PC-3 (cell line): ENCODE results near the gene PDCD1LG2. TPM values are rescaled to one million over a fixed set of nuclear protein-coding genes. Genes with fewer than 3 reads are reported as not detected.

Experiments
- ATAC-seq: fragments of 200-7000 bp; cut with Tn5 transposase; 2 replicates; pipeline ENCODE4 v1.9.1; 2020; ENCODE audit warnings: mild to moderate bottlenecking, moderate library complexity
- BruUV-seq: library from RNA; stranded (reverse); fragments of 400-500 nt; replicated peaks from 2 replicates; lab custom pipeline; 2021; lab: Mats Ljungman, UMichigan
- CTCF ChIA-PET: fragments of 300-600 bp; sonication (Branson Sonifier 250); formaldehyde crosslinking; loops from one replicate; lab custom pipeline; 2022; ENCODE audit warnings: antibody characterized with exemption; lab: Charles Lee
- POLR2A ChIA-PET: fragments of 300-600 bp; sonication (Branson Sonifier 250); formaldehyde crosslinking; loops from one replicate; lab custom pipeline; 2022; ENCODE audit warnings: antibody characterized with exemption; ENCODE audit not compliant: unreplicated experiment; lab: Charles Lee
- DNase-seq: peaks from one replicate; pipeline ENCODE4 v3.0.0-alpha.2; 2015
- H2AFZ ChIP-seq: fragments of 300-600 bp; sonication (generic); 2 replicates; pipeline ENCODE4 v1.6.0; 2016; ENCODE audit warnings: antibody characterized with exemption, low read length
- H3F3A ChIP-seq: fragments of 300-600 bp; sonication (generic); one replicate; pipeline ENCODE4 v1.6.0; 2017; ENCODE audit warnings: antibody characterized with exemption, low read length, control low read depth, mild to moderate bottlenecking; ENCODE audit not compliant: unreplicated experiment
- H3K27ac ChIP-seq: fragments of 300-600 bp; sonication (generic); 2 replicates; pipeline ENCODE4 v1.5.1; 2016; ENCODE audit warnings: mild to moderate bottlenecking, low read length
- H3K27me3 ChIP-seq: fragments of 300-600 bp; sonication (generic); 2 replicates; pipeline ENCODE4 v1.6.1; 2016; ENCODE audit warnings: low read length, mixed read lengths
- H3K36me3 ChIP-seq: fragments of 300-600 bp; sonication (generic); 2 replicates; pipeline ENCODE4 v1.6.1; 2016; ENCODE audit warnings: low read depth, mixed run types, low read length, mixed read lengths
- H3K4me1 ChIP-seq: fragments of 300-600 bp; sonication (generic); 2 replicates; pipeline ENCODE4 v1.5.1; 2016; ENCODE audit warnings: low read length; ENCODE audit not compliant: insufficient read depth
- H3K4me2 ChIP-seq: fragments of 300-600 bp; sonication (generic); 2 replicates; pipeline ENCODE4 v1.6.0; 2016; ENCODE audit warnings: low read length
- H3K4me3 ChIP-seq: fragments of 300-600 bp; sonication (generic); 2 replicates; pipeline ENCODE4 v1.5.1; 2016; ENCODE audit warnings: mild to moderate bottlenecking, low read length, mixed read lengths
- H3K79me2 ChIP-seq: fragments of 300-600 bp; sonication (generic); 2 replicates; pipeline ENCODE4 v1.6.1; 2017; ENCODE audit warnings: low read length, mixed read lengths
- H3K9ac ChIP-seq: fragments of 300-600 bp; sonication (generic); 2 replicates; pipeline ENCODE4 v1.6.0; 2016; ENCODE audit warnings: mild to moderate bottlenecking, low read length
- H3K9me2 ChIP-seq: fragments of 300-600 bp; sonication (generic); replicated peaks from 2 replicates; pipeline ENCODE4 v1.6.1; 2016; ENCODE audit warnings: mixed run types, low read length, mixed read lengths
- H3K9me3 ChIP-seq: fragments of 300-600 bp; sonication (generic); 2 replicates; pipeline ENCODE4 v1.6.1; 2016; ENCODE audit warnings: low read length, mixed read lengths
- H4K20me1 ChIP-seq: fragments of 300-600 bp; sonication (generic); 2 replicates; pipeline ENCODE4 v1.6.1; 2016; ENCODE audit warnings: low read length, mixed read lengths
- EZH2 ChIP-seq: fragments of 300-600 bp; sonication (generic); IDR thresholded peaks from one replicate; pipeline ENCODE4 v1.6.1; 2017; ENCODE audit warnings: antibody characterized with exemption, mild to moderate bottlenecking, low read length; ENCODE audit not compliant: unreplicated experiment
- EZH2phosphoT487 ChIP-seq: fragments of 300-600 bp; sonication (generic); IDR thresholded peaks from 2 replicates; pipeline ENCODE4 v1.6.1; 2018; ENCODE audit warnings: mild to moderate bottlenecking, antibody characterized with exemption, low read length, borderline replicate concordance
- intact Hi-C: fragments of 100-400 bp; cut with micrococcal nuclease; formaldehyde crosslinking; loops from 2 replicates; pipeline ENCODE4 v1.9.0; 2023
- total RNA-seq: library from RNA; depleted of rRNA; stranded (reverse); fragments of >200 nt; gene quantifications from 2 replicates; pipeline ENCODE4 v1.2.3, GENCODE V29; 2014
- TF ChIP-seq, protein P1 (sequence below): fragments of 300-600 bp; sonication (generic); conservative IDR thresholded peaks from 2 replicates; pipeline ENCODE4 v1.5.1; 2017; ENCODE audit warnings: antibody characterized with exemption, low read depth, mild to moderate bottlenecking, low read length

The PDCD1LG2 gene
- total RNA-seq, 1 experiment from 2014 or later = 1.4 TPM

DNA sequence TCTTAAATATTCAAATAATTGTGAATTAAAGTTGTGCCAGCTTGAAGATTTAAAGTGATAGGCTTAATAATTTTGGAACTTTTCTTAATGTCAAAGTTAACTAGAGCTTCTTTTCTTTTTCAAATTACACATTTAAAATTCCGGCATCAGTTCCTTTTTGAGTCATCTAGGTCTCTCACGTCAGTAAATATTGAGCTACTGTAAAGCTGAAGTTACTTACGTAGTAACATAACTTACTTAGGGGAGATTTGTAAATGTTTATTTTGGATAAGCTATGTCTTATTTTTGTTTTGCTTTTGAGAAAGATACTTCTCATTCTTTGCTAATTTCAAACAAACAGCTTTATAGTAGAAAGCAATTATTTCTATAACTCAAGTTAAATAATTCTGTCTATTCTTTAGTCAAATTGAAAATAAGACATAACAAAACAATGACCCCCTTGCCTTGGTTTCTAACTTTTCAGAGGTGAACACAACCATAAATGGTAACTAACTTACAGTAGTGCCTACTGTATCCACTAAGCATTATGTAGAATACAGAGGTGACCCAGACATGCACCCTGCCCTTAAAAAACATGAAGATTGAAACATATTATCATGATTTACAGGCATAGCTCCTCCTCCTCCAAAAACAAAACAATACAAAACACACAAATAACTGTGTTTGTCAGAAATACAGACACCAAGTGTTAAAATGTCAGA lies 30.2 kb upstream of the PDCD1LG2 start:
- Histone ChIP-seq H3K36me3 (no peaks in the 10 kb centered on the region), H4K20me1 (no peaks in the 10 kb centered on the region), H3K4me3 (no peak overlapping the region), H3K4me1 (no peaks in the 10 kb centered on the region), H3K9ac (no peak overlapping the region), H2AFZ (no peak overlapping the region), H3K9me3 (no peaks in the 10 kb centered on the region), H3K27me3 (no peaks in the 10 kb centered on the region), H3K4me2 (no peak overlapping the region), H3F3A (no peaks in the 10 kb centered on the region), H3K9me2 (no peaks in the 10 kb centered on the region), H3K27ac (no peak overlapping the region), H3K79me2 (no peaks in the 10 kb centered on the region)
- CTCF ChIA-PET = no interaction called here
- no TSS peak for BruUV-seq
- DNase-seq (peak; percentile 19), ATAC-seq (no peak)
- POLR2A ChIA-PET = no interaction called here
- intact Hi-C loops = no loop called here
- TF ChIP-seq EZH2phosphoT487 (no peak), EZH2 (no peak)
- TF ChIP-seq, protein P1, sequence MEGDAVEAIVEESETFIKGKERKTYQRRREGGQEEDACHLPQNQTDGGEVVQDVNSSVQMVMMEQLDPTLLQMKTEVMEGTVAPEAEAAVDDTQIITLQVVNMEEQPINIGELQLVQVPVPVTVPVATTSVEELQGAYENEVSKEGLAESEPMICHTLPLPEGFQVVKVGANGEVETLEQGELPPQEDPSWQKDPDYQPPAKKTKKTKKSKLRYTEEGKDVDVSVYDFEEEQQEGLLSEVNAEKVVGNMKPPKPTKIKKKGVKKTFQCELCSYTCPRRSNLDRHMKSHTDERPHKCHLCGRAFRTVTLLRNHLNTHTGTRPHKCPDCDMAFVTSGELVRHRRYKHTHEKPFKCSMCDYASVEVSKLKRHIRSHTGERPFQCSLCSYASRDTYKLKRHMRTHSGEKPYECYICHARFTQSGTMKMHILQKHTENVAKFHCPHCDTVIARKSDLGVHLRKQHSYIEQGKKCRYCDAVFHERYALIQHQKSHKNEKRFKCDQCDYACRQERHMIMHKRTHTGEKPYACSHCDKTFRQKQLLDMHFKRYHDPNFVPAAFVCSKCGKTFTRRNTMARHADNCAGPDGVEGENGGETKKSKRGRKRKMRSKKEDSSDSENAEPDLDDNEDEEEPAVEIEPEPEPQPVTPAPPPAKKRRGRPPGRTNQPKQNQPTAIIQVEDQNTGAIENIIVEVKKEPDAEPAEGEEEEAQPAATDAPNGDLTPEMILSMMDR = no peak

DNA sequence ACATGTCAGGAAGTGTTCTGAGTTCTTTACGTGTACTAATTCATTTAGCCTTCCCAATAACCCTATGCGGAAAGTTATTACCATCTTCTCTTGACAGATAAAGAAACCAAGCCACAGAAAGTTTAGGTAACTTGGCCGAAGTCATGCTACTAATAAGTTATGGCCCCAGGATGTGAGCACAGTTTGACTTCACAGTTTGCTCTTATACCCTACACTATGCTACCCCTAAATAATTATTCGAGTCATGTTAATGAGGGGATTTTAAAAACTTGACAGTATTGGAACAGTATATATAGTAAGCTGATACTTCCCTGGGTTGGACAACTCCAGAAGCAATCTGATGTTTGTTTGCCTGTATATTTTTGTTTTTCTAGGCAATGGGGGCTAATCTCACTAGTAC lies 29.4 kb upstream of the PDCD1LG2 start:
- Histone ChIP-seq H3K36me3 (no peaks in the 10 kb centered on the region), H2AFZ (no peak overlapping the region), H3K27me3 (no peaks in the 10 kb centered on the region), H3K4me2 (no peak overlapping the region), H3K79me2 (no peaks in the 10 kb centered on the region), H3K9me3 (no peaks in the 10 kb centered on the region), H3F3A (no peaks in the 10 kb centered on the region), H3K4me3 (no peak overlapping the region), H3K4me1 (no peaks in the 10 kb centered on the region), H3K9ac (no peak overlapping the region), H3K27ac (no peak overlapping the region), H4K20me1 (no peaks in the 10 kb centered on the region), H3K9me2 (no peaks in the 10 kb centered on the region)
- intact Hi-C loops = no loop called here
- no TSS peak for BruUV-seq
- ATAC-seq (no peak), DNase-seq (no peak)
- CTCF ChIA-PET = no interaction called here
- POLR2A ChIA-PET = no interaction called here
- TF ChIP-seq EZH2phosphoT487 (no peak), EZH2 (no peak)
- TF ChIP-seq, protein P1 = no peak

DNA sequence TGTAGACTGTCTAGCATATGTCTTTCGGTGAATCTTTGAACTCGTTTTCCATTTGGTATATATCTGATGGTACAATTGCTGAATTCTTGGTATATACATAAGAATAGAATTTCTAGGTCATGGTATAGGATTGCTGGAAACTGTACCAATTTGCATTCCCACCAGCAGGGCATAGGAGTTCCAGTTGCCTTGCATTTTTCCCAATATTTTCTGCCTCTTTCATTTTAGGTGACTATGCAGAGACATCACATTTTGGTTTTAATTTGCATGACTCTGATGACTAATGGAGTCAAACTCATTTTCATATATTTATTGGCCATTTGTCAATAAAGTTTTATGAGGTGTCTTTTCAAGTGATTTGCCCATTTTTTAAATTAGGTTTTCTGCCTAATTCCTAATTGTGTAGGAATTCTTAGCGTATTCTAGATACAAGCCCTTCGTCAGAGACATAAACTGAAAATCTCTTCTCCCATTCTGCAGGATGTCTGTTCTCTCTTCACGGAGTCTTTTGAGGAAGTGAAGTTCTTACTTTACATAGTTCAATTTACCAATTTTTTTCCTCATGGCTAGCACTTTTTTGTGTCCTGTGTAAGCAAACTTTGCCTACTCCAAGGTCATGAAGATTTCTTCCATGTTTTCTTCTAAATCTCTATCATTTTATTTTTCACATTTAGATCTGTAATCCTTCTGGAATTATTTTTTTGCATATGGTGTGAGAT lies 28.9 kb upstream of the PDCD1LG2 start:
- no peak overlapping the region for H2AFZ ChIP-seq
- H3K27me3 ChIP-seq = no peaks in the 10 kb centered on the region
- no peak for ATAC-seq
- no peak overlapping the region for H3K4me2 ChIP-seq
- no peaks in the 10 kb centered on the region for H3K4me1 ChIP-seq
- H3K4me3 ChIP-seq = no peak overlapping the region
- intact Hi-C loops = no loop called here
- H4K20me1 ChIP-seq = no peaks in the 10 kb centered on the region
- no peaks in the 10 kb centered on the region for H3K9me2 ChIP-seq
- CTCF ChIA-PET = no interaction called here
- DNase-seq = no peak
- no peak overlapping the region for H3K9ac ChIP-seq
- BruUV-seq = no TSS peak
- no peaks in the 10 kb centered on the region for H3K79me2 ChIP-seq
- no peak overlapping the region for H3K27ac ChIP-seq
- POLR2A ChIA-PET = interaction anchor here (0.6 kb wide), 1 partner anchor 18 kb away, joined by 6 read pairs; no protein-coding TSS in a partner anchor
- TF ChIP-seq EZH2 = no peak
- H3K9me3 ChIP-seq = no peaks in the 10 kb centered on the region
- no peaks in the 10 kb centered on the region for H3K36me3 ChIP-seq
- H3F3A ChIP-seq = no peaks in the 10 kb centered on the region
